Smooth muscle cell (in vitro differentiated cells): ENCODE results near the gene TRIM9. TPM values are rescaled to one million over a fixed set of nuclear protein-coding genes. Genes with fewer than 3 reads are reported as not detected.

Source experiments
- DNase-seq: peaks from one replicate; lab custom pipeline; 2025; ENCODE audit not compliant: unreplicated experiment; lab: John Stamatoyannopoulos, UW
- H2AFZ ChIP-seq: fragments of 200-600 bp; sonication (generic); 2 replicates; pipeline ENCODE4 v1.6.0; 2016; ENCODE audit warnings: antibody characterized with exemption, low read depth, mild to moderate bottlenecking
- H3F3A ChIP-seq: fragments of 200-600 bp; sonication (generic); 2 replicates; pipeline ENCODE4 v1.6.0; 2017; ENCODE audit warnings: antibody characterized with exemption, low read depth
- H3K27ac ChIP-seq: fragments of 200-600 bp; sonication (generic); 2 replicates; pipeline ENCODE4 v1.5.1; 2016; ENCODE audit warnings: low read depth, mild to moderate bottlenecking
- H3K27me3 ChIP-seq: fragments of 200-600 bp; sonication (generic); 2 replicates; pipeline ENCODE4 v1.6.1; 2016; ENCODE audit warnings: low read depth, mild to moderate bottlenecking
- H3K36me3 ChIP-seq: fragments of 200-600 bp; sonication (generic); 2 replicates; pipeline ENCODE4 v1.5.1; 2016; ENCODE audit warnings: low read depth
- H3K4me1 ChIP-seq: fragments of 200-600 bp; sonication (generic); 2 replicates; pipeline ENCODE4 v1.5.1; 2016; ENCODE audit warnings: low read depth
- H3K4me2 ChIP-seq: fragments of 200-600 bp; sonication (generic); 2 replicates; pipeline ENCODE4 v1.6.0; 2016; ENCODE audit warnings: mild to moderate bottlenecking
- H3K4me3 ChIP-seq: fragments of 200-600 bp; sonication (generic); 2 replicates; pipeline ENCODE4 v1.5.1; 2016; ENCODE audit warnings: mild to moderate bottlenecking
- H3K79me2 ChIP-seq: fragments of 200-600 bp; sonication (generic); 2 replicates; pipeline ENCODE4 v1.6.0; 2016; ENCODE audit warnings: low read depth, mild to moderate bottlenecking
- H3K9ac ChIP-seq: fragments of 200-600 bp; sonication (generic); 2 replicates; pipeline ENCODE4 v1.6.0; 2016; ENCODE audit warnings: low read depth
- H3K9me3 ChIP-seq: fragments of 200-600 bp; sonication (generic); replicated peaks from 2 replicates; pipeline ENCODE4 v1.5.1; 2016; ENCODE audit warnings: low read depth
- H4K20me1 ChIP-seq: fragments of 200-600 bp; sonication (generic); 2 replicates; pipeline ENCODE4 v1.6.0; 2016; ENCODE audit warnings: low read depth
- CTCF ChIP-seq: fragments of 200-600 bp; sonication (generic); IDR thresholded peaks from 2 replicates; pipeline ENCODE4 v1.5.1; 2017; ENCODE audit warnings: borderline replicate concordance, mild to moderate bottlenecking, antibody characterized with exemption; ENCODE audit not compliant: insufficient read depth, poor library complexity, severe bottlenecking
- WGBS: methylation state at CpG from one replicate; pipeline ENCODE4 v1.1.7; 2016; ENCODE audit warnings: low lambda C conversion rate; 5-methylcytosine and 5-hydroxymethylcytosine counted together
- polyA plus RNA-seq: library from polyadenylated mRNA; unstranded; fragments of >200 nt; fragmentation: Nextera tagmentation; extraction: Ambion mirVana; gene quantifications from 2 replicates; pipeline ENCODE4 v1.2.1, GENCODE V29; 2016
- total RNA-seq: library from RNA; depleted of rRNA; stranded (reverse); fragments of >200 nt; gene quantifications from 2 replicates; pipeline ENCODE4 v1.2.3, GENCODE V29; 2014

Gene TRIM9
- total and polyA plus RNA-seq, 2 experiments from 2014 or later, result 0.57 to 1.5 TPM

- Histone ChIP-seq H2AFZ (no peak overlapping the region), H3K27ac (no peak overlapping the region), H3K9ac (no peak overlapping the region), H3F3A (no peaks in the 10 kb centered on the region), H3K27me3 (peaks cover 12% of the 10 kb centered on the region), H3K36me3 (no peaks in the 10 kb centered on the region), H3K4me3 (no peak overlapping the region), H3K4me2 (no peak overlapping the region), H3K4me1 (no peaks in the 10 kb centered on the region), H3K9me3 (no peaks in the 10 kb centered on the region), H4K20me1 (no peaks in the 10 kb centered on the region), H3K79me2 (no peaks in the 10 kb centered on the region)
- no peak for DNase-seq
- TF ChIP-seq CTCF, result no peak
Measured at GRCh38 chr14:51104467-51104866, 9.6 kb upstream of the TRIM9 start.

- WGBS, result 89% methylated on average over 1 of the region's 1 CpG
- peaks cover 10% of the 10 kb centered on the region for H3K4me1 ChIP-seq
- peaks cover 35% of the 10 kb centered on the region for H3K27me3 ChIP-seq
- H3K4me3 ChIP-seq, result no peak overlapping the region
- no peak overlapping the region for H2AFZ ChIP-seq
- no peak overlapping the region for H3K4me2 ChIP-seq
- H3K36me3 ChIP-seq, result no peaks in the 10 kb centered on the region
- H4K20me1 ChIP-seq, result no peaks in the 10 kb centered on the region
- no peaks in the 10 kb centered on the region for H3K9me3 ChIP-seq
- H3F3A ChIP-seq, result peaks cover 4% of the 10 kb centered on the region
- no peak for DNase-seq
- TF ChIP-seq CTCF, result no peak
- H3K79me2 ChIP-seq, result no peaks in the 10 kb centered on the region
- no peak overlapping the region for H3K9ac ChIP-seq
- H3K27ac ChIP-seq, result no peak overlapping the region
Measured at GRCh38 chr14:51097287-51097686, 2.4 kb upstream of the TRIM9 start.

- Histone ChIP-seq H3K4me2 (no peak overlapping the region), H3K36me3 (no peaks in the 10 kb centered on the region), H3F3A (peaks cover 4% of the 10 kb centered on the region), H3K27me3 (peaks cover 35% of the 10 kb centered on the region), H3K4me3 (no peak overlapping the region), H3K9me3 (no peaks in the 10 kb centered on the region), H3K79me2 (no peaks in the 10 kb centered on the region), H3K4me1 (peaks cover 10% of the 10 kb centered on the region), H2AFZ (no peak overlapping the region), H3K27ac (no peak overlapping the region), H3K9ac (no peak overlapping the region), H4K20me1 (no peaks in the 10 kb centered on the region)
- no peak for TF ChIP-seq CTCF
- DNase-seq, result no peak
- 88% methylated on average over 2 of the region's 2 CpGs for WGBS
Measured at GRCh38 chr14:51096870-51097269, 2.0 kb upstream of the TRIM9 start.
